ENCODE data around the gene TASP1.

- TF ChIP-seq CTCF (IDR thresholded peaks at IDR 0.05): no peak
- TF ChIP-seq TCF7L2 (IDR thresholded peaks at IDR 0.05; ENCODE audit: low read depth, low read length): no peak
- TF ChIP-seq POLR2AphosphoS5 (IDR thresholded peaks at IDR 0.05; ENCODE audit: low read depth, low read length): no peak
- no peak for TF ChIP-seq REST (IDR thresholded peaks at IDR 0.05; ENCODE audit: insufficient read depth in 1 of 2, low read depth in 2 of 2, low read length in 1 of 2)
- no peak for TF ChIP-seq SIN3A (IDR thresholded peaks at IDR 0.05; ENCODE audit: borderline replicate concordance, insufficient read depth, low read depth, low read length)
These were observed 185.4 kb downstream of the TASP1 start for GRCh38 chr20:13453367-13453766.

Data from Panc1 (cell line).